ENCODE results near the gene KRTAP6-2. TPM values are rescaled to one million over a fixed set of nuclear protein-coding genes. Genes with fewer than 3 reads are reported as not detected.

The KRTAP6-2 gene, protein sequence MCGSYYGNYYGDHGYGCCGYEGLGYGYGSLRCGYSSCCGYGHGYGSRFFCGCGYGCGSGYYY
- total RNA-seq = not detected

- ChIA-PET CTCF (no interaction called here), POLR2A (no interaction called here)
- H3K9me3 Mint-ChIP-seq = no peaks in the 10 kb centered on the region
Observed at GRCh38 chr21:30598802-30599201, at the start of gene KRTAP6-2. Gene KRTAP6-2, minus strand, starts transcription at chr21:30598902. Its CDS starts 28 bp downstream, at chr21:30598874.

DNA sequence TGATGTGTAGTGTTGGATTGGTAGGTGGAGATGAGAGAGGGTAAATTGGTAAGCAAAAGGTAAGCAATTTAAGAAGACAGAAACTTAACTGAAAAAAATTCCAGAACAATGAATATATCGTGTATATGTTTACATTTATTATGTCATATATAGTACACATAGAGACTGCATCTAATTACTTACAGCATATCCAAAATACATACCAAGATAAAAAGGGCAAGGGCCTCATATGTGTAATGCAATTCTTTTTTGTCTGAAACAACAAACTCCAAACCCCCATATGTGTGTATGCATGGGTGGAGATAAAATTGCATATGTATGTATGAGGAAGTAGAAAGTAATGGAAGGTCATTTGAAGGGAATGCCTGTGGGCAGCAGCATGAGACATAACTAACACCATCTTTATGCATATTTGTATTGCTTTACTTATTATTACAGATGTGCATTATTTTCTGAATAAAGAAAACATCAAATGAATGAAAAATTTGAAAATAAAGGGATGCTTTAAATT is 48.3 kb upstream of the KRTAP6-2 start:
- H3K27me3 Mint-ChIP-seq = peaks cover 2% of the 10 kb centered on the region
- H3K4me3 Mint-ChIP-seq = no peak overlapping the region
- no peak overlapping the region for H3K27ac Mint-ChIP-seq
- no peak for DNase-seq
- no peaks in the 10 kb centered on the region for H3K4me1 Mint-ChIP-seq
- no peaks in the 10 kb centered on the region for H3K9me3 Mint-ChIP-seq
- no peaks in the 10 kb centered on the region for H3K36me3 Mint-ChIP-seq (ENCODE audit: low read depth)
- POLR2A ChIA-PET = no interaction called here
- CTCF ChIA-PET = no interaction called here

More at GRCh38 chr21:30598802-30599201, at the start of gene KRTAP6-2:
- Mint-ChIP-seq H3K4me1 (no peaks in the 10 kb centered on the region), H3K27ac (no peak within 1 kb of the TSS), H3K4me3 (no peak within 1 kb of the TSS), H3K27me3 (no peaks in the 10 kb centered on the region), H3K36me3 (ENCODE audit: low read depth) (no peaks in the 10 kb centered on the region)
- DNase-seq = no peak

- no peak for DNase-seq
- no peak within 1 kb of the TSS for H3K27ac Mint-ChIP-seq
- no peaks in the 10 kb centered on the region for H3K4me1 Mint-ChIP-seq
- peaks cover 2% of the 10 kb centered on the region for H3K27me3 Mint-ChIP-seq
- H3K9me3 Mint-ChIP-seq = no peaks in the 10 kb centered on the region
- CTCF ChIA-PET = no interaction called here
- H3K4me3 Mint-ChIP-seq = no peak within 1 kb of the TSS
- no peaks in the 10 kb centered on the region for H3K36me3 Mint-ChIP-seq (ENCODE audit: low read depth)
- POLR2A ChIA-PET = no interaction called here
Observed at GRCh38 chr21:30642564-30642963, 43.9 kb upstream of the KRTAP6-2 start, which contains the start of gene KRTAP20-3. Gene KRTAP20-3, plus strand, starts transcription at chr21:30642864.

- no peak for DNase-seq
Observed at GRCh38 chr21:30638686-30639085, 40.0 kb upstream of the KRTAP6-2 start.

GRCh38 chr21:30634906-30635305 is 36.2 kb upstream of the KRTAP6-2 start, which contains the start of gene KRTAP20-2:
Gene KRTAP20-2, plus strand, starts transcription at chr21:30635206. Its CDS starts 58 bp downstream, at chr21:30635264.
- DNase-seq = no peak
- Mint-ChIP-seq H3K4me3 (no peak within 1 kb of the TSS), H3K36me3 (ENCODE audit: low read depth) (no peaks in the 10 kb centered on the region), H3K4me1 (no peaks in the 10 kb centered on the region), H3K9me3 (no peaks in the 10 kb centered on the region), H3K27ac (no peak within 1 kb of the TSS), H3K27me3 (no peaks in the 10 kb centered on the region)
- POLR2A ChIA-PET = no interaction called here
- CTCF ChIA-PET = no interaction called here

More at GRCh38 chr21:30638686-30639085, 40.0 kb upstream of the KRTAP6-2 start:
- Mint-ChIP-seq H3K4me1 (no peaks in the 10 kb centered on the region), H3K4me3 (no peak overlapping the region), H3K27me3 (no peaks in the 10 kb centered on the region), H3K27ac (no peak overlapping the region), H3K36me3 (ENCODE audit: low read depth) (no peaks in the 10 kb centered on the region), H3K9me3 (no peaks in the 10 kb centered on the region)
- CTCF ChIA-PET = no interaction called here
- POLR2A ChIA-PET = no interaction called here

- no peak for DNase-seq
- Mint-ChIP-seq H3K4me3 (no peak overlapping the region), H3K27ac (no peak overlapping the region), H3K36me3 (ENCODE audit: low read depth) (no peaks in the 10 kb centered on the region), H3K27me3 (no peaks in the 10 kb centered on the region), H3K4me1 (no peaks in the 10 kb centered on the region), H3K9me3 (peaks cover 3% of the 10 kb centered on the region)
- CTCF ChIA-PET = interaction anchor here (0.8 kb wide), 1 partner anchor 213 kb away, joined by 5 read pairs; no protein-coding TSS in a partner anchor
- POLR2A ChIA-PET = no interaction called here
Observed at GRCh38 chr21:30629200-30629599, 30.5 kb upstream of the KRTAP6-2 start.

- no peaks in the 10 kb centered on the region for H3K4me1 Mint-ChIP-seq
- ChIA-PET POLR2A (no interaction called here), CTCF (interaction anchor here (0.7 to 0.8 kb wide), 2 partner anchors 55 to 214 kb away, joined by 3 to 5 read pairs; no protein-coding TSS in a partner anchor)
- peaks cover 3% of the 10 kb centered on the region for H3K9me3 Mint-ChIP-seq
- H3K36me3 Mint-ChIP-seq (ENCODE audit: low read depth) = no peaks in the 10 kb centered on the region
- no peak for DNase-seq
- no peak overlapping the region for H3K4me3 Mint-ChIP-seq
- H3K27ac Mint-ChIP-seq = no peak overlapping the region
- no peaks in the 10 kb centered on the region for H3K27me3 Mint-ChIP-seq
Observed at GRCh38 chr21:30628109-30628508, 29.4 kb upstream of the KRTAP6-2 start.

- CTCF ChIA-PET = no interaction called here
- no peak overlapping the region for H3K4me3 Mint-ChIP-seq
- no peak for DNase-seq
- H3K27me3 Mint-ChIP-seq = no peaks in the 10 kb centered on the region
- H3K4me1 Mint-ChIP-seq = no peaks in the 10 kb centered on the region
- H3K9me3 Mint-ChIP-seq = peaks cover 3% of the 10 kb centered on the region
- H3K27ac Mint-ChIP-seq = no peak overlapping the region
- no peaks in the 10 kb centered on the region for H3K36me3 Mint-ChIP-seq (ENCODE audit: low read depth)
- POLR2A ChIA-PET = no interaction called here
Observed at GRCh38 chr21:30625449-30626165, 26.9 kb upstream of the KRTAP6-2 start.

DNA sequence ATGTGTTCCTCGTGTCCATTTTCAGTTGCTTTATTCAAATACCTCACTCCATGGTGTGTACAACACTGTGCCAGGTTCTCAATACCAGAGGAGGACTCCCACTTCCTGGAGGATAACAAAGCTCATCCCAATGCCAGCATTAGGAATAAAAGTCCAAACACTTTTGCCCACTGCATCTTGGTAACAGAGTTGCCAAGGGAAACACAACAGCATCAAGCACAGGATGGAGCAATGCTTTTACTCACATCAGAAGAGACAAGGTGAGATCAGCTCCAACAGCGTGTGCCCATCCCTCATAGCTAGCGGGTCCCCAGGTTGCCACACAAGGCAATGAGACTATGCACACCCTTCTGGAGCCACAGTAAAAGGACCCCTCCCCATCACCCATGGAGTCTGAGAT is 24.7 kb upstream of the KRTAP6-2 start:
- Mint-ChIP-seq H3K27me3 (no peaks in the 10 kb centered on the region), H3K27ac (no peak overlapping the region), H3K4me3 (no peak overlapping the region), H3K9me3 (peaks cover 3% of the 10 kb centered on the region), H3K4me1 (no peaks in the 10 kb centered on the region), H3K36me3 (ENCODE audit: low read depth) (no peaks in the 10 kb centered on the region)
- no peak for DNase-seq
- CTCF ChIA-PET = interaction anchor here (0.6 kb wide), 1 partner anchor 18 kb away, joined by 3 read pairs; no protein-coding TSS in a partner anchor
- POLR2A ChIA-PET = no interaction called here

- DNase-seq = no peak
- Mint-ChIP-seq H3K4me3 (no peak within 1 kb of the TSS), H3K36me3 (ENCODE audit: low read depth) (no peaks in the 10 kb centered on the region), H3K9me3 (no peaks in the 10 kb centered on the region), H3K27ac (no peak within 1 kb of the TSS), H3K4me1 (no peaks in the 10 kb centered on the region), H3K27me3 (peaks cover 2% of the 10 kb centered on the region)
- CTCF ChIA-PET = no interaction called here
- POLR2A ChIA-PET = no interaction called here
Observed at GRCh38 chr21:30620522-30620921, 21.8 kb upstream of the KRTAP6-2 start, which contains the start of gene KRTAP20-4. Gene KRTAP20-4, plus strand, starts transcription at chr21:30620627.

DNA sequence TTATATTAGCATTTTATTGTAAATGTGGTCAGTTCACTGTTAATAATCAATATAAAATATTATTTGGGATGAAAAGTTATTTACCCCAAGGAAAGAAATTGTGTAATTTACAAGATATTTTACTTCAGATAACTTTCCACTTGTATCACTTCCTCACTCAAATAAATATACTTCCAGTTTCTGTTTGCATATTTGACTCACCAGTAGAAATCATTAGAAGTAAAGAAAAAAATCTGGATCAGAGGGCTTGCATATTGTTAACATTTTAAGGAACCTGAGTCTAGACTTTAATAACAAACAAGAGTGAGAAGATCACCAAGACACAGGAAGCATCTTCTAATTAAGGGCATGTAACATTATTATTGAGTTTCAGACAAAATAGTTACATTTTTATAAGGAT is 21.4 kb upstream of the KRTAP6-2 start:
- ChIA-PET POLR2A (no interaction called here), CTCF (no interaction called here)
- Mint-ChIP-seq H3K9me3 (no peaks in the 10 kb centered on the region), H3K4me1 (no peaks in the 10 kb centered on the region), H3K27me3 (peaks cover 2% of the 10 kb centered on the region), H3K4me3 (no peak overlapping the region), H3K36me3 (ENCODE audit: low read depth) (no peaks in the 10 kb centered on the region), H3K27ac (no peak overlapping the region)
- no peak for DNase-seq

DNA sequence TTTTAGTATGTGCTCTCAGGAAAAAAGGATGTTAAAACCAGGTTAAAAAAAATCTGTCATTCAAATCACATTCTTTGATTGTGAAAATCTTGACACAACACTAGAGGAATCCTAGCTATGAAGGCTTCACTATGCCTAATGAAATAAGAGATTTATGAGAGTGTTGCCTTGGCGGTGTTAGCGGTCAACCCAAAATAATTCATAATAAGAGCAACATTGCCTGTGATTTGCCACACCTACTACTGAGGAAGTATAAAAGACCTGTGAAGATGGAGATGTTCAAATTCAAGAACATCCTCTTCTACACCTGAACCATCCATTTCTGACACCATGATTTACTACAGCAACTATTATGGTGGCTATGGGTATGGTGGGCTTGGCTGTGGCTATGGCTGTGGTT is 17.4 kb upstream of the KRTAP6-2 start, which contains the start of gene KRTAP20-1:
Gene KRTAP20-1 (plus strand): TSS at position 301 of the 400 bp plus-strand sequence. CDS start 30 bp downstream, at position 331.
- no peak within 1 kb of the TSS for H3K4me3 Mint-ChIP-seq
- peaks cover 4% of the 10 kb centered on the region for H3K9me3 Mint-ChIP-seq
- H3K27ac Mint-ChIP-seq = no peak within 1 kb of the TSS
- no peaks in the 10 kb centered on the region for H3K36me3 Mint-ChIP-seq (ENCODE audit: low read depth)
- H3K27me3 Mint-ChIP-seq = peaks cover 2% of the 10 kb centered on the region
- ChIA-PET POLR2A (no interaction called here), CTCF (no interaction called here)
- no peak for DNase-seq
- no peaks in the 10 kb centered on the region for H3K4me1 Mint-ChIP-seq

DNA sequence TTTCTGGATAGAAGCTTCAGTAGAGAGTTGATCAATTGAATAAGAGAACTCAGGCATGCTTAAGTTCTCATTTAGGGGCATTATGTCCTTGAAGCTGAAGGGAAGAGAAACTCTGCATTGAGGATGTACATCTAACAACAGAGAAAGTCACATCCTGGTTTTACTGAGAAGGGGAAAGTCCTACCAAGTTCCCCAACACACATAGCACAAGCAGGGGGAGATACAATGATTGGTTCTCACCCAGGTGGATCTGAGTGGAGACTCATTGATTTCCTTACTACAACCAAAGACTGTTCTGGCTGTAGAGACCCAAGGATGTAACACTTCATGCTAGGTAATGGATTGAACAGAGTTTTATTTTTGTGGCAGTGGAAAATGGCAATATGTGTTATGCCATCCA is 16.5 kb upstream of the KRTAP6-2 start:
- CTCF ChIA-PET = no interaction called here
- no peak overlapping the region for H3K4me3 Mint-ChIP-seq
- no peak for DNase-seq

More for the DNA sequence above, 16.5 kb upstream of the KRTAP6-2 start:
- POLR2A ChIA-PET = no interaction called here
- Mint-ChIP-seq H3K36me3 (ENCODE audit: low read depth) (no peaks in the 10 kb centered on the region), H3K27me3 (peaks cover 2% of the 10 kb centered on the region), H3K27ac (no peak overlapping the region), H3K9me3 (peaks cover 7% of the 10 kb centered on the region), H3K4me1 (no peaks in the 10 kb centered on the region)
